HG02852 (cell line): ENCODE measurements around the gene ATP6V0D1.
"Not testable (repeated sequence)": the region's sequence is repeated elsewhere in the genome, so short reads cannot be mapped to it uniquely, and the experiment has no call there.

Experiments used
- ATAC-seq: cut with Tn5 transposase; IDR thresholded peaks from one replicate; pipeline ENCODE4 v1.9.1; 2021; ENCODE audit warnings: mild to moderate bottlenecking, moderate library complexity; ENCODE audit not compliant: unreplicated experiment

The ATP6V0D1 gene

GRCh38 chr16:67480833-67481560 lies at the start of gene ATP6V0D1:
ATP6V0D1 (minus strand) TSS chr16:67481157; CDS start chr16:67481086, 71 bp downstream.
- ATAC-seq: peak; percentile 89

GRCh38 chr16:67530013-67530939 lies 49.3 kb upstream of the ATP6V0D1 start:
- ATAC-seq: no peak

- no peak for ATAC-seq
These were observed 48.6 kb upstream of the ATP6V0D1 start for GRCh38 chr16:67529582-67530012.

- ATAC-seq: no peak
These were observed 48.1 kb upstream of the ATP6V0D1 start for GRCh38 chr16:67528870-67529581.

- ATAC-seq: no peak
These were observed 47.4 kb upstream of the ATP6V0D1 start, which contains the start of gene RIPOR1 for GRCh38 chr16:67528222-67528869. RIPOR1 (plus strand) TSS chr16:67528829; CDS start chr16:67538447, 9,618 bp downstream.

GRCh38 chr16:67526149-67526791 lies 45.3 kb upstream of the ATP6V0D1 start:
- ATAC-seq: no peak

GRCh38 chr16:67525176-67525860 lies 44.4 kb upstream of the ATP6V0D1 start:
- no peak for ATAC-seq

- ATAC-seq: peak; percentile 75
These were observed 40.3 kb upstream of the ATP6V0D1 start for GRCh38 chr16:67521095-67521804.

- no peak for ATAC-seq
These were observed 38.3 kb upstream of the ATP6V0D1 start for GRCh38 chr16:67519242-67519641.

GRCh38 chr16:67518676-67519075 lies 37.7 kb upstream of the ATP6V0D1 start:
- no peak for ATAC-seq

GRCh38 chr16:67517661-67518423 lies 36.9 kb upstream of the ATP6V0D1 start:
- no peak for ATAC-seq

- no peak for ATAC-seq
These were observed 36.1 kb upstream of the ATP6V0D1 start for GRCh38 chr16:67517155-67517445.

- no peak for ATAC-seq
These were observed 35.6 kb upstream of the ATP6V0D1 start for GRCh38 chr16:67516296-67517154.

GRCh38 chr16:67514382-67514828 lies 33.4 kb upstream of the ATP6V0D1 start:
- ATAC-seq: peak; percentile 39

- not testable (repeated sequence) for ATAC-seq
These were observed 32.9 kb upstream of the ATP6V0D1 start for GRCh38 chr16:67513892-67514291.

GRCh38 chr16:67509016-67509415 lies 28.1 kb upstream of the ATP6V0D1 start:
- no peak for ATAC-seq

GRCh38 chr16:67506468-67506867 lies 25.5 kb upstream of the ATP6V0D1 start:
- ATAC-seq: no peak
